GM12865 (cell line): Measurements from ENCODE around the gene F13B.

Experiments
- DNase-seq: peaks from one replicate; pipeline ENCODE4 v3.0.0; 2010; ENCODE audit warnings: low read depth
- H3K4me3 ChIP-seq: 2 replicates; pipeline ENCODE4 v1.5.1; 2011; ENCODE audit warnings: mild to moderate bottlenecking, low read depth, low read length, control low read depth
- CTCF ChIP-seq: IDR thresholded peaks from 2 replicates; pipeline ENCODE4 v1.5.1; 2011; ENCODE audit warnings: low read length, control low read depth, low read depth, inconsistent platforms; ENCODE audit not compliant: insufficient read depth; ENCODE audit errors: missing control alignments

The F13B gene

DNA sequence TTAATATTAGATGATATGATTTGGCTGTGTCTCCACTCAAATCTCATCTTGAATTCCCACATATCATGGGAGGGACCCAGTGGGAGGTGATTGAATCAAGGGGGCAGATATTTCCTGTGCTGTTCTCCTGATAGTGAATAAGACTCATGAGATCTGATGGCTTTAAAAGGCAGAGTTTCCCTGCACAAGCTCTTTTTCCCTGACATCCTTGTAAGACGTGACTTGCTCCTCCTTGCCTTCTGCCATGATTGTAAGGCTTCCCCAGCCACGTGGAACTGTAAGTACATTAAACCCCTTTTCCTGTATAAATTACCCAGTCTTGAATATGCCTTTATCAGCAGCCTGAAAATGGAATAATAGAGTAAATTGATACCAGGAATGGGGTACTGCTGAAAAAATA is 13.3 kb upstream of the F13B start:
- TF ChIP-seq CTCF: no peak
- no peak overlapping the region for H3K4me3 ChIP-seq
- DNase-seq: no peak

DNA sequence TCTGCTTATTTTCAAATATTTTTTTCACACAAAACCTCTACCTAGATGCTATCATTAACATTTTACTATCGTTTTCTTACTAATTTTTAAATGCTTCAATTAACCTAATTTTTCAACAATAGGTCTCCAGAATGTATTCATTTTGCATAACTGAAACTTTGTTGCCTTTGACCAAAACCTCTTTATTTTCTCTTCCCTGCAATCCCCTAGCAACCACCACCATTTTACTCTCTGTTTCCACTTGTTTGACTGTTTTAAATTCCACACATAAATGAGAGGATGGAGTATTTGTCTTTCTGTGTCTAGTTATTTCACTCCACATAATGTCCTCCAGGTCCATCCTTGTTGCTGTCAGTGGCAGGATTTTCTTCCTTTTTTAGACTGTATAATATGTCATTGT is 9.5 kb upstream of the F13B start:
- no peak for TF ChIP-seq CTCF
- no peak for DNase-seq
- no peak overlapping the region for H3K4me3 ChIP-seq

DNA sequence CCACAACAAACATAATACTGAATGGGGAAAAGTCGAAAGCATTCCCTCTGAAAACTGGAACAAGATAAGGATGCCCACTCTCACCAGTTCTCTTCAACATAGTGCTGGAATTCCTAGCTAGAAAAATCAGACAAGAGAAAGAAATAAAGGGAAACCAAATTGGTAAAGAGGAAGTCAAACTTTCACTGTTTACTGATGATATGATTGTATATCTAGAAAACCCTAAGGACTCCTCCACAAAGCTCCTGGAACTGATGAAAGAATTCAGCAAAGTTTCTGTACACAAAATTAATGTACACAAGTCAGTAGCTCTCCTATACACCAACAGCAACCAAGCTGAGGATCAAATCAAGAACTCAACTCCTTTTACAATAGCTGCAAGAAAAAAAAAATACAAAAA is 6.9 kb upstream of the F13B start:
- no peak overlapping the region for H3K4me3 ChIP-seq
- no peak for DNase-seq
- no peak for TF ChIP-seq CTCF

GRCh38 chr1:197067457-197067818 is 378 bp upstream of the F13B start:
- H3K4me3 ChIP-seq: no peak overlapping the region
- no peak for DNase-seq
- no peak for TF ChIP-seq CTCF

GRCh38 chr1:197066277-197066676 is 783 bp downstream of the F13B start:
- TF ChIP-seq CTCF: no peak
- DNase-seq: no peak
- no peak overlapping the region for H3K4me3 ChIP-seq

GRCh38 chr1:197065559-197065958 is 1.5 kb downstream of the F13B start:
- TF ChIP-seq CTCF: no peak
- no peak for DNase-seq
- no peak overlapping the region for H3K4me3 ChIP-seq

GRCh38 chr1:197063212-197063611 is 3.8 kb downstream of the F13B start:
- no peak for TF ChIP-seq CTCF
- DNase-seq: no peak
- no peak overlapping the region for H3K4me3 ChIP-seq
